Lower leg skin (tissue), 3 donors: ENCODE measurements around the gene ENOX2.

ENCODE experiments used
- POLR2A ChIP-seq, 2 donors: fragments of 450-650 bp; IDR thresholded peaks; one replicate each; pipeline ENCODE4 v1.6.1; 2016 to 2017; ENCODE audit warnings: antibody characterized with exemption in 2 of 2, mild to moderate bottlenecking in 1 of 2, moderate library complexity in 1 of 2
- TF ChIP-seq, protein P1 (sequence below), 3 donors: fragments of 450-650 bp; IDR thresholded peaks; one replicate each; pipeline ENCODE4 v1.5.1; 2016; ENCODE audit warnings: antibody characterized with exemption in 3 of 3, mild to moderate bottlenecking in 3 of 3, moderate library complexity in 2 of 3

DNA sequence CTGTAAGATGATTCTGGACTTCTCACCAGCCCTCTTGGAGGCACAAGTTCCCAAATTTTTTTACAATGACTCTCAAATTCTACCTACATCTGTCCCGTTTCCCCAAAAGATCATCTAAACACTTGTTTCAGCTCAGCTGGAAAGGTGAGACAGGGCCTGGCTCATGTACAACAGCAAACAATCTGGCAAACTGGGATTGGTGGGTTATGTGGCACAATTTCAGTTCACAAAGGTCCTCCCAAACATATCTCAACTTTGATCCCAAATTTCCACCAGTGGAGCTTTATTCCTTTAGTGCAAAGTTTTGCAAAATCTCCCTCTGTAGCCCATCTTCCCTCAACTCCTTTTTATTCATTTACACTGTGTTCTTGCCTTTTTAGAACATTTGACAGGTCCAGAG, 207.1 kb downstream of the ENOX2 start:
- TF ChIP-seq, protein P1, sequence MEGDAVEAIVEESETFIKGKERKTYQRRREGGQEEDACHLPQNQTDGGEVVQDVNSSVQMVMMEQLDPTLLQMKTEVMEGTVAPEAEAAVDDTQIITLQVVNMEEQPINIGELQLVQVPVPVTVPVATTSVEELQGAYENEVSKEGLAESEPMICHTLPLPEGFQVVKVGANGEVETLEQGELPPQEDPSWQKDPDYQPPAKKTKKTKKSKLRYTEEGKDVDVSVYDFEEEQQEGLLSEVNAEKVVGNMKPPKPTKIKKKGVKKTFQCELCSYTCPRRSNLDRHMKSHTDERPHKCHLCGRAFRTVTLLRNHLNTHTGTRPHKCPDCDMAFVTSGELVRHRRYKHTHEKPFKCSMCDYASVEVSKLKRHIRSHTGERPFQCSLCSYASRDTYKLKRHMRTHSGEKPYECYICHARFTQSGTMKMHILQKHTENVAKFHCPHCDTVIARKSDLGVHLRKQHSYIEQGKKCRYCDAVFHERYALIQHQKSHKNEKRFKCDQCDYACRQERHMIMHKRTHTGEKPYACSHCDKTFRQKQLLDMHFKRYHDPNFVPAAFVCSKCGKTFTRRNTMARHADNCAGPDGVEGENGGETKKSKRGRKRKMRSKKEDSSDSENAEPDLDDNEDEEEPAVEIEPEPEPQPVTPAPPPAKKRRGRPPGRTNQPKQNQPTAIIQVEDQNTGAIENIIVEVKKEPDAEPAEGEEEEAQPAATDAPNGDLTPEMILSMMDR (IDR thresholded peaks at IDR 0.05), result no peak
- no peak for TF ChIP-seq POLR2A (IDR thresholded peaks at IDR 0.05)
